Measurements from ENCODE around the gene ADM2.

- no peak for TF ChIP-seq CTCF (conservative IDR thresholded peaks at IDR 0.05)
- no peak for TF ChIP-seq EZH2 (IDR thresholded peaks at IDR 0.05; ENCODE audit: low read depth)
These were observed 21.7 kb upstream of the ADM2 start for GRCh38 chr22:50459496-50460140.
